WTC11 (cell line): ENCODE results near the gene MYPN. TPM values are rescaled to one million over a fixed set of nuclear protein-coding genes. Genes with fewer than 3 reads are reported as not detected.

Experiments
- ATAC-seq: fragments of 200-7000 bp; cut with Tn5 transposase; 2 replicates; pipeline ENCODE4 v1.10.0; 2021; ENCODE audit warnings: mild to moderate bottlenecking, moderate library complexity
- CTCF ChIA-PET: fragments of 300-600 bp; sonication (Branson Sonifier 250); formaldehyde crosslinking; loops from one replicate; lab custom pipeline; 2021; ENCODE audit warnings: antibody characterized with exemption; lab: Charles Lee
- POLR2A ChIA-PET: fragments of 350-600 bp; sonication (Branson Sonifier 250); formaldehyde crosslinking; loops from one replicate; lab custom pipeline; 2021; ENCODE audit warnings: antibody characterized with exemption; lab: Charles Lee
- DNase-seq: peaks from one replicate; pipeline ENCODE4 v3.0.0; 2021; ENCODE audit warnings: low spot score
- H3K27ac Mint-ChIP-seq: 2 replicates; pipeline ENCODE4 v1.8.0; 2021; ENCODE audit warnings: mixed read lengths
- H3K27me3 Mint-ChIP-seq: 2 replicates; pipeline ENCODE4 v1.8.0; 2021; ENCODE audit warnings: low read depth, mild to moderate bottlenecking, moderate library complexity, mixed read lengths
- H3K36me3 Mint-ChIP-seq: 2 replicates; pipeline ENCODE4 v1.8.0; 2021; ENCODE audit warnings: mixed read lengths
- H3K4me1 Mint-ChIP-seq: 2 replicates; pipeline ENCODE4 v1.8.0; 2022; ENCODE audit warnings: mixed read lengths
- H3K4me3 Mint-ChIP-seq: 2 replicates; pipeline ENCODE4 v1.8.0; 2021; ENCODE audit warnings: mild to moderate bottlenecking, moderate library complexity, mixed read lengths
- H3K9me3 Mint-ChIP-seq: 2 replicates; pipeline ENCODE4 v1.8.0; 2021; ENCODE audit warnings: mixed read lengths
- AR ChIP-seq: fragments of 250-450 bp; sonication (Bioruptor Pico); IDR thresholded peaks from 2 replicates; pipeline ENCODE4 v1.9.0; 2021; ENCODE audit warnings: mild to moderate bottlenecking
- ATF2 ChIP-seq: sonication (generic); formaldehyde crosslinking; IDR thresholded peaks from 2 replicates; pipeline ENCODE4 v1.8.1; 2022; ENCODE audit warnings: low read depth, missing genetic modification reagents, borderline replicate concordance
- CDX4 ChIP-seq: fragments of 250-450 bp; sonication (Bioruptor Pico); IDR thresholded peaks from 2 replicates; pipeline ENCODE4 v1.9.0; 2021; ENCODE audit warnings: moderate library complexity, mild to moderate bottlenecking, inconsistent platforms, borderline replicate concordance
- E2F5 ChIP-seq: sonication (generic); formaldehyde crosslinking; IDR thresholded peaks from 2 replicates; pipeline ENCODE4 v1.8.1; 2022; ENCODE audit warnings: mild to moderate bottlenecking, moderate library complexity, missing genetic modification reagents
- ETV6 ChIP-seq: sonication (generic); formaldehyde crosslinking; IDR thresholded peaks from 2 replicates; pipeline ENCODE4 v1.8.1; 2022; ENCODE audit warnings: mild to moderate bottlenecking, missing genetic modification reagents
- FOXP4 ChIP-seq: sonication (generic); formaldehyde crosslinking; IDR thresholded peaks from 2 replicates; pipeline ENCODE4 v1.8.0; 2022; ENCODE audit warnings: mild to moderate bottlenecking, missing genetic modification reagents
- GRHL2 ChIP-seq: fragments of 250-450 bp; sonication (Bioruptor Pico); IDR thresholded peaks from 2 replicates; pipeline ENCODE4 v1.8.0; 2022; ENCODE audit warnings: mild to moderate bottlenecking, moderate library complexity; ENCODE audit not compliant: insufficient replicate concordance, severe bottlenecking
- MAX ChIP-seq: sonication (generic); formaldehyde crosslinking; IDR thresholded peaks from 2 replicates; pipeline ENCODE4 v1.8.0; 2022; ENCODE audit warnings: mild to moderate bottlenecking, missing genetic modification reagents
- MYBL2 ChIP-seq: sonication (generic); formaldehyde crosslinking; IDR thresholded peaks from 2 replicates; pipeline ENCODE4 v1.8.1; 2023; ENCODE audit warnings: mild to moderate bottlenecking, moderate library complexity, missing genetic modification reagents
- NFYB ChIP-seq: sonication (generic); formaldehyde crosslinking; conservative IDR thresholded peaks from 2 replicates; pipeline ENCODE4 v1.8.0; 2022; ENCODE audit warnings: low read depth, missing genetic modification reagents
- OVOL2 ChIP-seq: fragments of 250-450 bp; sonication (Bioruptor Pico); IDR thresholded peaks from 2 replicates; pipeline ENCODE4 v1.9.0; 2021; ENCODE audit warnings: mild to moderate bottlenecking, borderline replicate concordance
- PREB ChIP-seq: sonication (generic); formaldehyde crosslinking; IDR thresholded peaks from 2 replicates; pipeline ENCODE4 v1.8.1; 2022; ENCODE audit warnings: mild to moderate bottlenecking, missing genetic modification reagents, moderate library complexity, borderline replicate concordance
- PRRX2 ChIP-seq: fragments of 250-450 bp; sonication (Bioruptor Pico); IDR thresholded peaks from 2 replicates; pipeline ENCODE4 v1.8.0; 2021; ENCODE audit warnings: mild to moderate bottlenecking
- SOX15 ChIP-seq: fragments of 250-450 bp; sonication (Bioruptor Pico); IDR thresholded peaks from 2 replicates; pipeline ENCODE4 v1.9.0; 2021; ENCODE audit warnings: mild to moderate bottlenecking
- SP1 ChIP-seq: sonication (generic); formaldehyde crosslinking; conservative IDR thresholded peaks from 2 replicates; pipeline ENCODE4 v1.8.1; 2022; ENCODE audit warnings: missing genetic modification reagents
- USF2 ChIP-seq: sonication (generic); formaldehyde crosslinking; IDR thresholded peaks from 2 replicates; pipeline ENCODE4 v1.8.1; 2023; ENCODE audit warnings: mild to moderate bottlenecking, missing genetic modification reagents, moderate library complexity
- ZMAT4 ChIP-seq: fragments of 250-450 bp; sonication (Bioruptor Pico); IDR thresholded peaks from 2 replicates; pipeline ENCODE4 v1.9.0; 2021; ENCODE audit warnings: mild to moderate bottlenecking
- ZNF138 ChIP-seq: sonication (generic); formaldehyde crosslinking; conservative IDR thresholded peaks from 2 replicates; pipeline ENCODE4 v1.8.1; 2022; ENCODE audit warnings: mild to moderate bottlenecking, moderate library complexity, missing genetic modification reagents
- ZNF281 ChIP-seq: sonication (generic); formaldehyde crosslinking; IDR thresholded peaks from 2 replicates; pipeline ENCODE4 v1.8.0; 2023; ENCODE audit warnings: mild to moderate bottlenecking, missing genetic modification reagents
- ZSCAN18 ChIP-seq: fragments of 250-450 bp; sonication (Bioruptor Pico); IDR thresholded peaks from 2 replicates; pipeline ENCODE4 v2.1.2; 2022; ENCODE audit warnings: mild to moderate bottlenecking, moderate library complexity
- total RNA-seq: library from RNA; stranded (reverse); gene quantifications from 3 replicates; pipeline ENCODE4 v1.2.3, GENCODE V29; 2021

MYPN gene
- total RNA-seq, 1 experiment from 2014 or later, result not detected

- H3K4me1 Mint-ChIP-seq, result peaks cover 8% of the 10 kb centered on the region
- TF ChIP-seq ZNF138 (CRISPR knock-in tag) (no peak), PREB (no peak), CDX4 (CRISPR knock-in tag) (no peak), SP1 (CRISPR knock-in tag) (no peak), OVOL2 (no peak), ZSCAN18 (CRISPR knock-in tag) (no peak), FOXP4 (no peak), SOX15 (CRISPR knock-in tag) (no peak), MYBL2 (CRISPR knock-in tag) (no peak), E2F5 (CRISPR knock-in tag) (no peak), GRHL2 (no peak), NFYB (no peak), ETV6 (no peak), USF2 (CRISPR knock-in tag) (no peak), MAX (CRISPR knock-in tag) (no peak)
- TF ChIP-seq, all 79 proteins: peak for 0
- ChIA-PET POLR2A (no interaction called here), CTCF (no interaction called here)
- DNase-seq (no peak), ATAC-seq (no peak)
- no peaks in the 10 kb centered on the region for H3K36me3 Mint-ChIP-seq
- no peak overlapping the region for H3K4me3 Mint-ChIP-seq
- peaks cover 3% of the 10 kb centered on the region; the same call in 1 of the 2 replicates for H3K27me3 Mint-ChIP-seq
- no peaks in the 10 kb centered on the region for H3K9me3 Mint-ChIP-seq
- H3K27ac Mint-ChIP-seq, result no peak overlapping the region
Measured at GRCh38 chr10:68132391-68132790, 23.1 kb downstream of the MYPN start.

- Mint-ChIP-seq H3K9me3 (no peaks in the 10 kb centered on the region), H3K27me3 (peaks cover 3% of the 10 kb centered on the region; the same call in 1 of the 2 replicates), H3K4me3 (no peak overlapping the region), H3K36me3 (no peaks in the 10 kb centered on the region), H3K27ac (no peak overlapping the region), H3K4me1 (peaks cover 8% of the 10 kb centered on the region)
- ChIA-PET CTCF (interaction anchor here (1.4 kb wide), 1 partner anchor 23 kb away, joined by 5 read pairs; no protein-coding TSS in a partner anchor), POLR2A (interaction anchor here (0.6 kb wide), 1 partner anchor 26 kb away, joined by 4 read pairs; no protein-coding TSS in a partner anchor)
- DNase-seq, result no peak
- no peak for ATAC-seq
- no peak for TF ChIP-seq ZNF281
- no peak for TF ChIP-seq ATF2
- TF ChIP-seq AR (CRISPR knock-in tag), result no peak
- TF ChIP-seq ZMAT4, result no peak
- TF ChIP-seq PRRX2 (CRISPR knock-in tag), result no peak
- TF ChIP-seq MYBL2 (CRISPR knock-in tag), result no peak
- no peak for TF ChIP-seq GRHL2
Measured at GRCh38 chr10:68133523-68133922, 24.2 kb downstream of the MYPN start.
